ENCODE measurements around the gene GRIK3.

The GRIK3 gene

GRCh38 chr1:37018510-37018909 is 15.8 kb downstream of the GRIK3 start:
- Histone ChIP-seq H4K20me1 (ENCODE audit: insufficient read depth, low read length) (no peaks in the 10 kb centered on the region), H3K27ac (ENCODE audit: low read length) (no peak overlapping the region), H3K4me1 (ENCODE audit: low read length) (no peaks in the 10 kb centered on the region), H3K4me2 (ENCODE audit: low read length) (no peak overlapping the region), H3K9ac (ENCODE audit: low read length) (no peak overlapping the region), H3K4me3 (ENCODE audit: low read length) (no peak overlapping the region), H3K79me2 (ENCODE audit: low read length) (no peaks in the 10 kb centered on the region), H3K36me3 (replicated peaks; ENCODE audit: low read depth, low read length) (no peaks in the 10 kb centered on the region), H3K27me3 (ENCODE audit: low read depth, low read length) (no peaks in the 10 kb centered on the region), H2AFZ (ENCODE audit: low read depth, low read length) (no peak overlapping the region), H3K9me3 (ENCODE audit: insufficient read depth, low read length) (no peaks in the 10 kb centered on the region)
- TF ChIP-seq EZH2phosphoT487 (IDR thresholded peaks at IDR 0.05; ENCODE audit: low read depth) (no peak), CTCF (IDR thresholded peaks at IDR 0.05; ENCODE audit: low read depth, low read length) (no peak)

- Histone ChIP-seq H3K4me1 (ENCODE audit: low read length) (no peaks in the 10 kb centered on the region), H3K36me3 (replicated peaks; ENCODE audit: low read depth, low read length) (no peaks in the 10 kb centered on the region), H3K27me3 (ENCODE audit: low read depth, low read length) (no peaks in the 10 kb centered on the region), H3K79me2 (ENCODE audit: low read length) (no peaks in the 10 kb centered on the region), H2AFZ (ENCODE audit: low read depth, low read length) (no peak overlapping the region), H3K9me3 (ENCODE audit: insufficient read depth, low read length) (no peaks in the 10 kb centered on the region), H3K9ac (ENCODE audit: low read length) (no peak overlapping the region), H3K27ac (ENCODE audit: low read length) (no peak overlapping the region), H4K20me1 (ENCODE audit: insufficient read depth, low read length) (no peaks in the 10 kb centered on the region), H3K4me2 (ENCODE audit: low read length) (no peak overlapping the region), H3K4me3 (ENCODE audit: low read length) (no peak overlapping the region)
- TF ChIP-seq EZH2phosphoT487 (IDR thresholded peaks at IDR 0.05; ENCODE audit: low read depth) = no peak
- peak; percentile 18 for TF ChIP-seq CTCF (IDR thresholded peaks at IDR 0.05; ENCODE audit: low read depth, low read length)
These were observed 16.6 kb downstream of the GRIK3 start for GRCh38 chr1:37017720-37018119.

GRCh38 chr1:37016121-37016520 is 18.2 kb downstream of the GRIK3 start:
- Histone ChIP-seq H4K20me1 (ENCODE audit: insufficient read depth, low read length) (no peaks in the 10 kb centered on the region), H3K79me2 (ENCODE audit: low read length) (no peaks in the 10 kb centered on the region), H3K4me3 (ENCODE audit: low read length) (no peak overlapping the region), H3K27me3 (ENCODE audit: low read depth, low read length) (no peaks in the 10 kb centered on the region), H3K36me3 (replicated peaks; ENCODE audit: low read depth, low read length) (no peaks in the 10 kb centered on the region), H3K27ac (ENCODE audit: low read length) (no peak overlapping the region), H3K4me2 (ENCODE audit: low read length) (no peak overlapping the region), H3K9ac (ENCODE audit: low read length) (no peak overlapping the region), H3K4me1 (ENCODE audit: low read length) (no peaks in the 10 kb centered on the region), H2AFZ (ENCODE audit: low read depth, low read length) (no peak overlapping the region), H3K9me3 (ENCODE audit: insufficient read depth, low read length) (no peaks in the 10 kb centered on the region)
- TF ChIP-seq CTCF (IDR thresholded peaks at IDR 0.05; ENCODE audit: low read depth, low read length) (no peak), EZH2phosphoT487 (IDR thresholded peaks at IDR 0.05; ENCODE audit: low read depth) (no peak)

GRCh38 chr1:37015713-37016112 is 18.6 kb downstream of the GRIK3 start:
- Histone ChIP-seq H3K79me2 (ENCODE audit: low read length) (no peaks in the 10 kb centered on the region), H3K9me3 (ENCODE audit: insufficient read depth, low read length) (no peaks in the 10 kb centered on the region), H4K20me1 (ENCODE audit: insufficient read depth, low read length) (no peaks in the 10 kb centered on the region), H3K4me2 (ENCODE audit: low read length) (no peak overlapping the region), H3K4me3 (ENCODE audit: low read length) (no peak overlapping the region), H3K4me1 (ENCODE audit: low read length) (no peaks in the 10 kb centered on the region), H3K36me3 (replicated peaks; ENCODE audit: low read depth, low read length) (no peaks in the 10 kb centered on the region), H3K27ac (ENCODE audit: low read length) (no peak overlapping the region), H2AFZ (ENCODE audit: low read depth, low read length) (no peak overlapping the region), H3K9ac (ENCODE audit: low read length) (no peak overlapping the region), H3K27me3 (ENCODE audit: low read depth, low read length) (no peaks in the 10 kb centered on the region)
- no peak for TF ChIP-seq EZH2phosphoT487 (IDR thresholded peaks at IDR 0.05; ENCODE audit: low read depth)
- TF ChIP-seq CTCF (IDR thresholded peaks at IDR 0.05; ENCODE audit: low read depth, low read length) = no peak
